Dendritic cell treated with granulocyte-macrophage colony-stimulating factor and Interleukin-4, amounts not matched to agents 40 ng/mL and 50 ng/mL, for 4 days (primary cell): Measurements from ENCODE around the gene SPRED2.

Source experiments
- H3K27ac Mint-ChIP-seq: one replicate; pipeline ENCODE4 v1.8.0; 2022; ENCODE audit warnings: mild to moderate bottlenecking, mixed read lengths
- H3K27me3 Mint-ChIP-seq: one replicate; pipeline ENCODE4 v1.8.0; 2022; ENCODE audit warnings: mild to moderate bottlenecking, mixed read lengths
- H3K36me3 Mint-ChIP-seq: one replicate; pipeline ENCODE4 v1.8.0; 2022; ENCODE audit warnings: low read depth, mixed read lengths
- H3K4me1 Mint-ChIP-seq: one replicate; pipeline ENCODE4 v1.8.0; 2022; ENCODE audit warnings: low read depth, mixed read lengths
- H3K4me3 Mint-ChIP-seq: one replicate; pipeline ENCODE4 v1.8.0; 2022; ENCODE audit warnings: mild to moderate bottlenecking, moderate library complexity, mixed read lengths
- H3K9me3 Mint-ChIP-seq: one replicate; pipeline ENCODE4 v1.8.0; 2022; ENCODE audit warnings: mixed read lengths
- intact Hi-C: fragments of 100-400 bp; cut with micrococcal nuclease; formaldehyde crosslinking; loops from one replicate; pipeline ENCODE4 v1.15.0; 2022

The SPRED2 gene

DNA sequence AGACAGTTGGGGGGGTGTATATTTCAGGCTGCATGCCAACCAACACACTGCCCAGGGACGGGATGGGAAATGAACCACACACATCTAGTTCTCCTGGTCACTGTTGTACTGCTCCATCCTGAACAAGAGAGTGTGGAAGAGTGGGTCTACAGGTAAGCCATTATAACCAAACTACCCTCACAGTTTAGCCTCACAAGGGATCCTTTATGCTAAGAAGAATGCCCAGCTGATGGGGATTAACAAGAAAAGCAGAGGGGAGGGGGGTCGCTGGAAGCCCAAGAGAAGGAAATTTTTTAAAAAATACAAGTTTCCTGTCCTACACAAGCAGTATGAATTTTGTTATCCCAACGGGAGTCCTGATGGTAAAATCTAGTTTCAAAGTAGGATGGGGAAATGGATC, 16.1 kb downstream of the SPRED2 start:
- no peak overlapping the region for H3K27ac Mint-ChIP-seq
- no peak overlapping the region for H3K4me3 Mint-ChIP-seq
- peaks cover 8% of the 10 kb centered on the region for H3K4me1 Mint-ChIP-seq

DNA sequence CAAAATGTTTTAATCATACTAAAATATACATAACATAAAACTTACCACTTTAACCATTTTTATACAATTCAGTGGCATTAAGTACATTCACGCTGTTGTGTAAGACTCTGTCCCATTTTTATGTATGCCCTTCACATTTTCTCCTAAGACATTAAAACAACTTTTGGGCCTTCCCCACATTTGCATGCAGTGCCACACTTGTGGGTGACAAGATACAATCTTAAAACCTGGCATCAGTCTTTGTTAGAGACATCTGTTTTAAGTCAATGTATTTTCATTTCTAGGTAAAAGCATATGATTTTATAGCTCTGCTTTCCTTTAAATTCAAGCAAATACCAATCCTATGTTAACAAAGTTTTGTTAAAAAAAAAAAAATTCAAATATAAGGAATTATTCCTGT, 17.3 kb downstream of the SPRED2 start:
- intact Hi-C loops, result no loop called here
- no peaks in the 10 kb centered on the region for H3K36me3 Mint-ChIP-seq
- peaks cover 12% of the 10 kb centered on the region for H3K27me3 Mint-ChIP-seq
- no peaks in the 10 kb centered on the region for H3K9me3 Mint-ChIP-seq
- no peak overlapping the region for H3K27ac Mint-ChIP-seq
- H3K4me1 Mint-ChIP-seq, result no peaks in the 10 kb centered on the region
- H3K4me3 Mint-ChIP-seq, result no peak overlapping the region

More for the DNA sequence above, 16.1 kb downstream of the SPRED2 start:
- intact Hi-C loops, result no loop called here
- Mint-ChIP-seq H3K36me3 (no peaks in the 10 kb centered on the region), H3K27me3 (peaks cover 12% of the 10 kb centered on the region), H3K9me3 (no peaks in the 10 kb centered on the region)

DNA sequence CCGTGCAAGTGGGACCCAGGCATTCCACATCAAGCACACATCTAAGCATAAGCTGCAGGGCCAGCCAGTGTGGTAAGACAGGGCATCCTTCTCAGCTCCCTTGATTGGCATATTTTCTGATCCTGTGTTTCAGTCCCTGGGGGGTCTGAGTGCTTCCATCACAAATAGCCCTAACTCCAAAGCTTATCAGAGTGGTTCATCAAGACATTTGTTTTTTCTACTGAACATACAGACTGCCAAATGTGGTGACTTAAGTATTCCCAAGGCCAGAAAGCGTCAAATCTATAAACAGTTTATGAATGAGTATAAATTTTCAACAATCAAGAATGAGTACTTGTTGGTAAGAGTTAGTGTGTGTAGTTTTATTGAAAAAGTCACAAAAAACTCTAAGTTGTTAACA, 18.8 kb downstream of the SPRED2 start:
- Mint-ChIP-seq H3K27me3 (peaks cover 9% of the 10 kb centered on the region), H3K9me3 (no peaks in the 10 kb centered on the region), H3K4me3 (no peak overlapping the region), H3K4me1 (no peaks in the 10 kb centered on the region), H3K36me3 (no peaks in the 10 kb centered on the region), H3K27ac (no peak overlapping the region)
- intact Hi-C loops, result no loop called here

DNA sequence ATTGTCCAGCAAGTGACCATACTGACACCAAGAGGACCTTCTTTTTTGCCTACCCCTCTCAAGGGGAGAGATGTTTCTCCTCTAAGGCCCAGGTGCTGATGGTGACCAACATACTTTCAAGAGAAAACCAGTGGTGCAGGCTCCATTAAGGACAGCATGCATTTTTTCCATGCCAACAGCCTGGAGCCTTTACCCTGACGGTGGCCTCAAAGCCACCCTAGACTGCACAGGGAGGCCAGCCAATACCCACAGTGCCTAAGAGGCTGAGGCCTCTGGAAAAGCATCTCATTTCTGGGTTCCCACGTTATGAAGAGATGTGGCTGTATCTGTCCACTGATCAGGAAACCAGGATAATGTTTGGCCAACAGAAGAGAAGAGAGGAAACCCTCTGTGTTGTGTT, 19.3 kb downstream of the SPRED2 start:
- Mint-ChIP-seq H3K4me1 (no peaks in the 10 kb centered on the region), H3K36me3 (no peaks in the 10 kb centered on the region), H3K27ac (no peak overlapping the region), H3K9me3 (no peaks in the 10 kb centered on the region), H3K27me3 (peaks cover 4% of the 10 kb centered on the region), H3K4me3 (no peak overlapping the region)
- intact Hi-C loops, result no loop called here

DNA sequence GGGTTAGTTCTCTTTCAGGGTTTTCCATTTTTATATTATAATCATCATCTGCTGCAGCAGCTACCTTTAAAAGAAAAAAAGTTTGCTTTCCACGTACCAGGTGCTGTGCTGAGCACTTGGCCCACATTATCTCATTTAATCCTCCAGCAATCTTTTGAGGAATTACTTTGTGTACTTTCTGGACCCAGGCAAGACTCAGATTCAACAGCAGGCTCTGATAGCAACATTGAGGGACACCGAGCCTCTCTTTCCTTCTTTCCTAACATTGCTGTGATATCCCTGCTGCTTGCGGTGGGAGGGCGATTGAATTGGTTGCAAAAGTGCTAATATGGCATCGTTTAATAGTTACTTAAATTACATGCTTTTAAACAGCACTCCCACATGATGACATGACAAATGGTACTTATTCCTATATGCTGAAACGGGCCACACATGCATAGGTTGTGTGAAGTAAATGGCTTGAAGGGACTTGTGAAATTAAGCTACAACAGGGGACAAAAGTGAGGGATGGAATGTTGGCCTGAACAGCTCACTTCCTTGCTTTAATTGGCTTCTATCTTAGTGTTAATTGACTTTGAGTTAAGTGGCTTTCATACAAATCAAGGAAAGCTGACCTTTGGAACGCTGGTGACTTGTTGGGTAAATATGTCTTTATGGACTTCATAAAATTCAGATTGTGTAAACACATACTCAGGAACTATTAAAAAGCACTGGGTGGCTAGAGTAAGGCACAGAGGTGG, 21.2 kb downstream of the SPRED2 start:
- Mint-ChIP-seq H3K36me3 (no peaks in the 10 kb centered on the region), H3K4me1 (peaks cover 9% of the 10 kb centered on the region), H3K27me3 (no peaks in the 10 kb centered on the region), H3K4me3 (no peak overlapping the region), H3K27ac (no peak overlapping the region), H3K9me3 (no peaks in the 10 kb centered on the region)
- intact Hi-C loops, result no loop called here

DNA sequence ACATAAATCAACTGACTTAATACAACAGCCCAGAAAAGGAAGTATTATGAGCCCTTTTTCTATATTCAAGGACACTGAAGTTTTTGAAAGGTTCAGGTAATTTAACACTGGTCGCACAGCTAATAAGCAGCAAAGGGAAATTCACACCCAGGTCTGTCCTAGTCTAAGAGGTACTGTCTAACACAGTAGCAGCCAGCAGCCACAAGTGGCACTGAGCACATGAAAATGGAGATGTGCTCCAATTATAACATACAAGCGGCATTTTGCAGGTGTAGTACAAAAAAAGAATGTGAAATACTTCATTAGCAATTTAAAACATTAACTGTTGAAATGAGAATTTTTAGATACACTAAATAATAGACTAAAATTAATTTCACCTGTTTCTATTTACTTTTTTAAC, 23.4 kb downstream of the SPRED2 start:
- peaks cover 9% of the 10 kb centered on the region for H3K4me1 Mint-ChIP-seq
- H3K36me3 Mint-ChIP-seq, result no peaks in the 10 kb centered on the region
- H3K27me3 Mint-ChIP-seq, result no peaks in the 10 kb centered on the region
- no peak overlapping the region for H3K4me3 Mint-ChIP-seq
- no peaks in the 10 kb centered on the region for H3K9me3 Mint-ChIP-seq
- intact Hi-C loops, result no loop called here
- H3K27ac Mint-ChIP-seq, result no peak overlapping the region

DNA sequence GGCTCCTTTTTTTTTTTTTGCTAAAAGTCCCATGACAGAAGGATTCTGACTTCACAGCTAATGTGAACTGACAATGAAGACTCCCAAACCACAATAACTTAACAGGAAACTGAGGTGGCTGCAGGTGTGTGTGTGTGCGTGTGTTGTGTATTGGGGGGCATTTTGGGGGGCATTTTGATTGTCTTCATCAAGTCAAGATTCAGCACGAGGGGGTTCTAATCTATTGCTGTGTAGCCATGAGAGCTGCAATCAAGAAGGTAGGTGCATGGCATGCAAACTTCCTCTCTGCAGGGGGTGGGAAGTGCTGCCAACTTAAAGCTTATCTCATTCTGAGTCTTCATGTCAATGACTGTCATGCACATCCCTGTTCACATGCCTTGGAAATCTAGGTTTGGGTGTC, 25.2 kb downstream of the SPRED2 start:
- Mint-ChIP-seq H3K36me3 (no peaks in the 10 kb centered on the region), H3K27ac (no peak overlapping the region)

DNA sequence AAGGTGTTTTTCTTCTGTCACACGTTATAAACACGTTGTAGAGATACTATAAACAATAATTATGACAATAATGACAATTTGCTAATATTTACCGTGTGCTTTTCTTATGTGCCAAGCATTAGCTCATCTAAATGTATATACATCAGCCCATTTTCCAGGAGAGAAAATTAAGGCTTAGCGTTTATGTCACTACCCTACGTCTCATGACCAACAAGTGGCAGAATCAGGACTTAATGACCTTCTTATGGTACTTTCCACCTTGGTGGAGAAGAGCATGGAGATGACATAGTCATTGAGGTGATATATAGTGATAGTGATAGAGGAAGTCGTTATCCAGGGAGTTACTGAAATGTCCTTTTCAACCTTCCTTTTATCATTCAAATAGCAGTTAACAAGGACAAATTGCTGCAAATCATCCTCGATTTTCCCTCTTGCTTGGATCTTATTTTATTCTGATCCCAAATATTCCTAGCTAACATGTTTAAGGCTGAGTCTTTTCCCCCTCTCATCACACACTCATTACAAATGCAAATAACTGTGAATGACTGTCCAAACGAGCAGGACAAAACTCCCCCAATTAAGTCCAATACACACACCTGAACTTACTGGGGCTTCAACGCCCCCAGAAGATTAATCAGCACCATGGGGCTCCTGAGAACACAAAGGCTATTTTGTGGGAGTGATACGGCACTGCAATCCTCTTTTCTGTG, 27.3 kb downstream of the SPRED2 start:
- Mint-ChIP-seq H3K27me3 (no peaks in the 10 kb centered on the region), H3K4me1 (peaks cover 37% of the 10 kb centered on the region), H3K27ac (no peak overlapping the region), H3K9me3 (no peaks in the 10 kb centered on the region), H3K4me3 (no peak overlapping the region), H3K36me3 (no peaks in the 10 kb centered on the region)
- intact Hi-C loops, result no loop called here

More for the DNA sequence above, 25.2 kb downstream of the SPRED2 start:
- intact Hi-C loops, result no loop called here
- Mint-ChIP-seq H3K27me3 (no peaks in the 10 kb centered on the region), H3K4me3 (no peak overlapping the region), H3K9me3 (no peaks in the 10 kb centered on the region), H3K4me1 (peaks cover 27% of the 10 kb centered on the region)

DNA sequence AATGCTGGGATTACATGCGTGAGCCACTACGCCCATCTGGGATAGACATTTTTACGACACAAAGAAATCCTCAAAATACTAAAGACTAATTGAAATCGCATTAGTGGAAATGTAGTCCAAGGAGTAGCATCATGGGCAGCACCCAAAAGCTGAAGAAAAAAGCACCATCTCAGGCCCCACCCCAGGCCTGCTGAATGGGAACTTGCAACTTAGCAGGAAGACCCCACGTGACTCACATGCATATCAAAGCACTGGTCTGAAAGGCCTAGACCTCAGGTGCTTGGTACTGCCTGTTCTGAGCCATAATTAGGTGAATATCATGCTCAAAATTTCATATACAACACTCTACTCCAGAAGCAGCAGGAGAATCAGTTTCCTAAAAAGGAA, 28.9 kb downstream of the SPRED2 start:
- peaks cover 37% of the 10 kb centered on the region for H3K4me1 Mint-ChIP-seq
- no peaks in the 10 kb centered on the region for H3K9me3 Mint-ChIP-seq
- no peak overlapping the region for H3K4me3 Mint-ChIP-seq
- H3K27ac Mint-ChIP-seq, result no peak overlapping the region
- no peaks in the 10 kb centered on the region for H3K27me3 Mint-ChIP-seq
- no peaks in the 10 kb centered on the region for H3K36me3 Mint-ChIP-seq
- intact Hi-C loops, result no loop called here

DNA sequence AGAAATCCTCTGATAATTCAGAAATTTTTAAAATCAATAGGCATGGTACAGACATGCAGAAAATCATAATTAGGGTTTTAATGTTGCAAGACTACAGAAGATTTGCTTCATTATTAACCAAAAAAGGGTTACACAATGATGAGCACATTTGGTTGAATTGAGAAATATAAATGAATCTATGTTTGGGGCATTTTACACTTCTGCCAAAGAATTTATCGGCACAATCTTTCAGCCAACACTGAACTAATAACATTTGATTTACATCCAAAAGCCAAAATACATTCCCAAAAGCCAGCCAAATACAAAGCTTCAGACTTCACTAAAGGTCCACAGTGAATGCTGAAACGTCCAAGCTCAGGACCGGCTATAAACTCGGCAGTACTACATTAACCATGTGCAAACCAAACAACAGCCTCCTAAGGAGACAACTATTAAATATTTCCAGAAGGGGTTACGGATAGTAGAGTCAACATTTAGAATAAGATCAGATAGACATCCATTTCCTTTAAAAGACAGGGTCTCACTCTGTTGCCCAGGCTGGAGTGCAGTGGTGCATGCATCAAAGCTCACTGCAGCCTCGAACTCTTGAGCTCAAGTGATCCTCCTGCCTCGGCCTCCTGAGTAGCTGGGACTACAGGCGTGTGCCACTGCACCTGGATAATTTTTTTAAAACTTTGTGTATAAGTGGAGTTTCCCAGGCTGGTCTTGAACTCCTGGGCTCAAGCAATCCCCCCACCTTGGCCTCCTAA, 29.4 kb downstream of the SPRED2 start:
- Mint-ChIP-seq H3K27ac (no peak overlapping the region), H3K9me3 (no peaks in the 10 kb centered on the region), H3K36me3 (no peaks in the 10 kb centered on the region), H3K4me3 (no peak overlapping the region), H3K27me3 (no peaks in the 10 kb centered on the region), H3K4me1 (peaks cover 36% of the 10 kb centered on the region)
- intact Hi-C loops, result no loop called here

DNA sequence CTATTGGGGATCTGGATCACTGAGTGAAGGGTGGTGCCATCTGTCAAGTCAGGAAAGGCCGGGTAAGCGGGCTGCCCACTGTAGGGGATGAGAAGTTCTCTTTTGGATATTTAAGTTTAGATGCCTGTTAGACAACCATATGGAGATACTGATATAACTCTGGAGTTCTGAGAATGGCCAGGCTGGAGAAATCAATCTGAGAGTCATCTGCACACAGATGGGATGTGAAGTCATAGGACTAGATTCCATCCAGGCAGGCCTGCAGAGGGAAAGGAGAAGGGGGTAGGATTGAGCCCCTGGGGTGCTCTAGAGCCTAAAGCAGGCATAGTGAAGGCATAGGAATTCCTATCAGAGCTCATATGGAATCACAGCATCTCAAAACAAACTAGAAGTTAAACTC, 30.1 kb downstream of the SPRED2 start:
- Mint-ChIP-seq H3K4me3 (no peak overlapping the region), H3K4me1 (peaks cover 33% of the 10 kb centered on the region), H3K27ac (no peak overlapping the region), H3K9me3 (no peaks in the 10 kb centered on the region), H3K27me3 (no peaks in the 10 kb centered on the region), H3K36me3 (no peaks in the 10 kb centered on the region)
- intact Hi-C loops, result no loop called here

DNA sequence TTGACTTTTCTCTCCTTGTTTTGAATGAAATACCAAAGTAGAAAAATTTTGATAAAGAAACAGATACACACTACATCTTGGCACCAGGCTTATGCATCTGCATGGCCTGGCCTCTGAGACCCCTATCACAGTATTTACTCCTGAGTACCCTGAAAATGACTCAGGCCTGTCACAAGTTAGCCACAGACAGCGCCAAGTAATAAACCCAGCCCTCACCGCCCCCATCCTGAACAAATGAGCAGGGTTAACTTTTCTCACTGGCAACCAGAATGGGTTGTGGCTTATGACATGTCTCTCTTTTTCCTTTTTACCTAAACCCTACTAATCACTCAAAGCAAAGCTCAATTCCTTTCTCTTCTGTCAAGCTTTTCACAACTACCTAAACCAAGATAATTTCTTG, 35.3 kb downstream of the SPRED2 start:
- Mint-ChIP-seq H3K27ac (no peak overlapping the region), H3K9me3 (no peaks in the 10 kb centered on the region), H3K36me3 (no peaks in the 10 kb centered on the region), H3K4me1 (peaks cover 24% of the 10 kb centered on the region), H3K4me3 (no peak overlapping the region), H3K27me3 (no peaks in the 10 kb centered on the region)
- intact Hi-C loops, result no loop called here

DNA sequence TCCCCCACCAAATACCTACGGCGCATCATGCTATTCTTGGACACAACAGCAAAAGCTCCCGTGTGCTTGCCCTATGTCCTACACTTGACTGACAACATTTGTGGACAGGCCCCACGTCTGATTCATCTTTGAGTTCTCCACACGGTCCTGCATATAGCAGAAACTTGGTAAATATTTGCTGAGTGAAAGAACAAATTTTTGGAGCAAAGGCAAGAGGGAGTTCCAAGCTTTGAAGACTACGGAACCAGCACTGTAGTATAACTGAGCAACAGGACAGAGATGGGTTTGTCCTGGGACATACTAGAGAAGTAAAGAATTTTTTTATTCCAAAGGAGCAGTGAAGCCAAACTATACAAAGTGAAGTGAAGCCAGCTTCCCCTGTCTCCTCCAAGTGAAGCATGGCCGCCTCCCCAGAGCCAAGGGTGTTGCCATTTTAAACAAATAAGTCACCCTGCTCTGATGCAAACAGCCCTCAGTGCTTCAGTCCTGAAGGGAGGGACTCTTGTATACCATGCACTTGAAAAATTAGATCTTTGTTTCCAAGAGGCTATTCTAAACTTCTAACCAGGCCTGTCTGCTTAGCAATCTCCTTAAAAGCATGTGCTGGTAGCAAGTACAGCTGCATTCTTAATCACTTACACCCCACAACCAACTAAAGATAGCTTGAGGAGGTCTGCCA, 35.9 kb downstream of the SPRED2 start:
- peaks cover 18% of the 10 kb centered on the region for H3K4me1 Mint-ChIP-seq
- no peak overlapping the region for H3K4me3 Mint-ChIP-seq
- intact Hi-C loops, result no loop called here
- no peaks in the 10 kb centered on the region for H3K36me3 Mint-ChIP-seq
- H3K9me3 Mint-ChIP-seq, result no peaks in the 10 kb centered on the region
- H3K27ac Mint-ChIP-seq, result no peak overlapping the region
- H3K27me3 Mint-ChIP-seq, result no peaks in the 10 kb centered on the region
